Loucy (cell line): Measurements from ENCODE around the gene PRSS56.
"Not testable (repeated sequence)": the region's sequence is repeated elsewhere in the genome, so short reads cannot be mapped to it uniquely, and the experiment has no call there.

Source experiments
- H2AFZ ChIP-seq: fragments of 200-600 bp; sonication (generic); 2 replicates; pipeline ENCODE4 v1.6.0; 2016; ENCODE audit warnings: antibody characterized with exemption, mild to moderate bottlenecking, low read length, moderate library complexity
- H3F3A ChIP-seq: fragments of 200-600 bp; 2 replicates; pipeline ENCODE4 v1.6.0; 2016; ENCODE audit warnings: antibody characterized with exemption, low read depth, mild to moderate bottlenecking
- H3K27me3 ChIP-seq: fragments of 200-600 bp; sonication (generic); 2 replicates; pipeline ENCODE4 v1.6.1; 2014; ENCODE audit warnings: low read length, mild to moderate bottlenecking; ENCODE audit not compliant: insufficient read depth, poor library complexity, severe bottlenecking
- H3K36me3 ChIP-seq: fragments of 200-600 bp; sonication (generic); 2 replicates; pipeline ENCODE4 v1.6.1; 2016; ENCODE audit warnings: low read length; ENCODE audit not compliant: insufficient read depth
- H3K4me1 ChIP-seq: fragments of 200-600 bp; sonication (generic); 2 replicates; pipeline ENCODE4 v1.5.1; 2014; ENCODE audit warnings: low read length, mild to moderate bottlenecking; ENCODE audit not compliant: insufficient read depth, poor library complexity, severe bottlenecking
- H3K4me2 ChIP-seq: fragments of 200-600 bp; sonication (generic); 2 replicates; pipeline ENCODE4 v1.6.0; 2014; ENCODE audit warnings: antibody characterized with exemption, low read length, low read depth, mild to moderate bottlenecking; ENCODE audit not compliant: poor library complexity, severe bottlenecking
- H3K4me3 ChIP-seq: fragments of 200-600 bp; sonication (generic); 2 replicates; pipeline ENCODE4 v1.5.1; 2014; ENCODE audit warnings: low read length, mild to moderate bottlenecking, mixed read lengths; ENCODE audit not compliant: poor library complexity, severe bottlenecking
- H3K79me2 ChIP-seq: fragments of 200-600 bp; sonication (generic); 2 replicates; pipeline ENCODE4 v1.6.1; 2014; ENCODE audit warnings: low read length; ENCODE audit not compliant: insufficient read depth
- H3K9ac ChIP-seq: fragments of 200-600 bp; sonication (generic); 2 replicates; pipeline ENCODE4 v1.6.0; 2014; ENCODE audit warnings: mild to moderate bottlenecking, low read depth, low read length, moderate library complexity; ENCODE audit not compliant: poor library complexity, severe bottlenecking
- H3K9me2 ChIP-seq: fragments of 200-600 bp; sonication (generic); replicated peaks from 2 replicates; pipeline ENCODE4 v1.6.1; 2016; ENCODE audit warnings: low read depth, low read length, mixed read lengths
- H3K9me3 ChIP-seq: fragments of 200-600 bp; sonication (generic); 2 replicates; pipeline ENCODE4 v1.6.1; 2014; ENCODE audit warnings: mild to moderate bottlenecking, antibody characterized with exemption, low read length, low read depth; ENCODE audit not compliant: insufficient read depth
- H4K20me1 ChIP-seq: fragments of 200-600 bp; sonication (generic); 2 replicates; pipeline ENCODE4 v1.6.0; 2014; ENCODE audit warnings: antibody characterized with exemption, low read length, mild to moderate bottlenecking; ENCODE audit not compliant: insufficient read depth, poor library complexity, severe bottlenecking
- CTCF ChIP-seq: fragments of 200-600 bp; sonication (generic); conservative IDR thresholded peaks from 2 replicates; pipeline ENCODE4 v1.5.1; 2014; ENCODE audit warnings: mild to moderate bottlenecking, antibody characterized with exemption, low read length
- EZH2phosphoT487 ChIP-seq: fragments of 200-600 bp; IDR thresholded peaks from 2 replicates; pipeline ENCODE4 v1.6.1; 2018; ENCODE audit warnings: antibody characterized with exemption, mild to moderate bottlenecking, moderate library complexity, borderline replicate concordance

Gene PRSS56

GRCh38 chr2:232569541-232569940 lies 49.4 kb downstream of the PRSS56 start:
- no peak overlapping the region for H2AFZ ChIP-seq
- H3K79me2 ChIP-seq = no peaks in the 10 kb centered on the region
- no peaks in the 10 kb centered on the region for H3K4me1 ChIP-seq
- no peak for TF ChIP-seq CTCF
- TF ChIP-seq EZH2phosphoT487 = no peak
- no peaks in the 10 kb centered on the region for H4K20me1 ChIP-seq
- no peaks in the 10 kb centered on the region for H3K9me2 ChIP-seq
- peaks cover 67% of the 10 kb centered on the region; the same call in 1 of the 2 replicates for H3K36me3 ChIP-seq
- H3K9me3 ChIP-seq = no peaks in the 10 kb centered on the region
- H3K27me3 ChIP-seq = no peaks in the 10 kb centered on the region
- no peaks in the 10 kb centered on the region for H3F3A ChIP-seq
- H3K9ac ChIP-seq = no peak overlapping the region
- no peak overlapping the region for H3K4me3 ChIP-seq
- H3K4me2 ChIP-seq = no peak overlapping the region

DNA sequence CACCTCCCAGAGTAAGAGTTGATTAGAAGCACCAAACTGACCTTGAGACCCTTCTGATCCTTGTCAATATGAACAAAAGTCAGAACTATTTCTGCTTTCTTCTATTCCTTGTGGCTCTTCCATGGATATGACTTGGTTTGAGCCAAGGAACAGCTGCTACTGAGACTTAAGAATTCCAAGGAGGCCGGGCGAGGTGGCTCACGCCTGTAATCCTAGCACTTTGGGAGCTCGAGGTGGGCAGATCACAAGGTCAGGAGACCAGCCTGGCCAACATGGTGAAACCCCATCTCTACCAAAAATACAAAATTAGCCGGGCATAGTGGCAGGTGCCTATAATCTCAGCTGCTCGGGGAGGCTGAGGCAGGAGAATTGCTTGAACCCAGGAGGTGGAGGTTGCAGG lies 50.3 kb downstream of the PRSS56 start:
- not testable (repeated sequence) for H3K27me3 ChIP-seq, H3K4me2 ChIP-seq, H3K9me3 ChIP-seq, H2AFZ ChIP-seq, H3K79me2 ChIP-seq, H3K9ac ChIP-seq, H3K4me3 ChIP-seq, H4K20me1 ChIP-seq, H3K4me1 ChIP-seq, H3K9me2 ChIP-seq, H3F3A ChIP-seq
- H3K36me3 ChIP-seq = peaks cover 61% of the 10 kb centered on the region; the same call in 1 of the 2 replicates

DNA sequence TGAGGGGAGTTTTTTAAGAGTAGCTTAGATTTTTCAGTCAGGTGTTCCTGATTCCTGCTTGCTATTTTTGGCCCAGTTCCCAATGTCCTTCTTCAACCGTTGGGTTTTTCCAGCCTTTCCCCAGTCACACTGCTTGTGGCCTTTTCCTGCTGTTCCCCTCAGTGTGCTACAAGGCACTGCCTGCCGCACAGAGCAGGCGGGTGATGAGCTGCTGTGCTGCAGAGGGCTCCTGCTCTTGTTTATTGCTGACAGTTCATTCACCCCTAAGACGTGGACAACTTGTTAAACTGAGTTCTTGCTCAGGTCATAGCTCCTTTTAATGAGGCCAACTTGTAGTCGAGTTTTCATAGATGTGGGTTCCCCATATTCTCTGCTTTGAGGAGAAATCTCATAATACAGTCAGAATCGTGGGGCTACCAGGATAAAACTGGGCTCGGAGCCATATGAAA lies 50.9 kb downstream of the PRSS56 start:
- H3K4me3 ChIP-seq = no peak overlapping the region
- H3K79me2 ChIP-seq = no peaks in the 10 kb centered on the region
- no peak overlapping the region for H3K4me2 ChIP-seq
- no peaks in the 10 kb centered on the region for H3K9me3 ChIP-seq
- H3K9ac ChIP-seq = no peak overlapping the region
- no peaks in the 10 kb centered on the region for H4K20me1 ChIP-seq
- no peaks in the 10 kb centered on the region for H3K4me1 ChIP-seq
- no peaks in the 10 kb centered on the region for H3F3A ChIP-seq
- H3K36me3 ChIP-seq = peaks cover 56% of the 10 kb centered on the region; the same call in 1 of the 2 replicates
- TF ChIP-seq EZH2phosphoT487 (no peak), CTCF (no peak)
- H3K27me3 ChIP-seq = no peaks in the 10 kb centered on the region
- H3K9me2 ChIP-seq = no peaks in the 10 kb centered on the region
- H2AFZ ChIP-seq = no peak overlapping the region

- Histone ChIP-seq H3K4me3 (no peak overlapping the region), H3K4me1 (no peaks in the 10 kb centered on the region), H3K9me3 (no peaks in the 10 kb centered on the region), H3K36me3 (peaks cover 39% of the 10 kb centered on the region; the same call in 1 of the 2 replicates), H3F3A (no peaks in the 10 kb centered on the region), H3K9ac (no peak overlapping the region), H4K20me1 (no peaks in the 10 kb centered on the region), H3K9me2 (no peaks in the 10 kb centered on the region), H3K4me2 (no peak overlapping the region), H3K27me3 (no peaks in the 10 kb centered on the region), H2AFZ (no peak overlapping the region), H3K79me2 (no peaks in the 10 kb centered on the region)
- TF ChIP-seq CTCF = no peak
- no peak for TF ChIP-seq EZH2phosphoT487
Observed at GRCh38 chr2:232573042-232573441, 52.9 kb downstream of the PRSS56 start.
